Measurements from ENCODE around the gene TMEM200B. TPM values are rescaled to one million over a fixed set of nuclear protein-coding genes. Genes with fewer than 3 reads are reported as not detected.
A peak's percentile ranks its signal among the peaks of the same experiment; 100 is the strongest.

Gene TMEM200B
- total and polyA plus RNA-seq, 11 donors, result 0.83 to 3.5 (median 1.5) TPM

GRCh38 chr1:29090937-29091618 is 32.6 kb downstream of the TMEM200B start:
- peak overlapping the region in 8 of 12 donors; percentile 1 to 47 (median 25) for H3K27ac ChIP-seq
- H3K4me1 ChIP-seq, result peaks cover 0 to 13% (median 0%) of the 10 kb centered on the region in 12 donors
- no peak for DNase-seq
- no peak overlapping the region for H3K4me3 ChIP-seq
- peaks cover 0 to under 1% (median 0%) of the 10 kb centered on the region in 9 donors for H3K36me3 ChIP-seq
- ATAC-seq, result peak; percentile 51 to 65 (median 60)
- TF ChIP-seq POLR2A (IDR thresholded peaks at IDR 0.05), result no peak
- no peak for TF ChIP-seq CTCF (IDR thresholded peaks at IDR 0.05)
- intact Hi-C loops (cut with DNase I), result no loop called here
- no peaks in the 10 kb centered on the region for H3K9me3 ChIP-seq
- no peaks in the 10 kb centered on the region for H3K27me3 ChIP-seq

DNA sequence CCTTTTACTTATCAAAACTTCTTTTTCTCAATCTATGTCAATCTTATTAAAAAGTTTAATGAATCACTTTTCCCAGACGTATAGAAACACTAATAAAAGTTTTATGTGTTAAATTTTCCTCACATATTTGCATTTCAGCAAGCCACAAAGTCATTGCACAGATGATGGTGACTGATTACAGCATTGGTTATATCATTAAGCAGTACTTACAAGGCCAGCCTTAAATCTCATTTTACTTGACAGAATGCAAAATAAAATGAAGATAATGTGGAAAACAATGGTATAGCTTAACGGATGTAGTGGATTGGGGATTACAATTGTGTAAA is 39.5 kb downstream of the TMEM200B start:
- no peaks in the 10 kb centered on the region for H3K4me1 ChIP-seq
- DNase-seq, result no peak
- intact Hi-C loops (cut with DNase I), result no loop called here
- H3K4me3 ChIP-seq, result no peak overlapping the region
- no peak for TF ChIP-seq POLR2A (IDR thresholded peaks at IDR 0.05)
- no peak for TF ChIP-seq CTCF (IDR thresholded peaks at IDR 0.05)
- no peaks in the 10 kb centered on the region for H3K9me3 ChIP-seq
- no peak for ATAC-seq
- no peak overlapping the region for H3K27ac ChIP-seq
- WGBS, 4 donors, result 80 to 83% (median 80%) methylated on average over 2 of the region's 2 CpGs
- H3K36me3 ChIP-seq, result peaks cover 0 to 2% (median 0%) of the 10 kb centered on the region in 9 donors
- no peaks in the 10 kb centered on the region for H3K27me3 ChIP-seq

- H3K4me1 ChIP-seq, result no peaks in the 10 kb centered on the region
- 67 to 75% (median 70%) methylated on average over 3 of the region's 3 CpGs for WGBS, 4 donors
- intact Hi-C loops (cut with DNase I), result no loop called here
Observed at GRCh38 chr1:29083317-29084195, 40.1 kb downstream of the TMEM200B start.

More at GRCh38 chr1:29083317-29084195, 40.1 kb downstream of the TMEM200B start:
- Histone ChIP-seq H3K27me3 (no peaks in the 10 kb centered on the region), H3K36me3 (peaks cover 0 to 2% (median 0%) of the 10 kb centered on the region in 9 donors), H3K4me3 (no peak overlapping the region), H3K27ac (peak overlapping the region in 1 of 12 donors; percentile 74), H3K9me3 (no peaks in the 10 kb centered on the region)
- ATAC-seq (no peak), DNase-seq (no peak)
- no peak for TF ChIP-seq POLR2A (IDR thresholded peaks at IDR 0.05)
- no peak for TF ChIP-seq CTCF (IDR thresholded peaks at IDR 0.05)

Measured in heart left ventricle (tissue), 16 donors.